Osteoblast (primary cell): ENCODE measurements around the gene ATPAF2. TPM values are rescaled to one million over a fixed set of nuclear protein-coding genes. Genes with fewer than 3 reads are reported as not detected.

Source experiments
- DNase-seq: peaks from one replicate; pipeline ENCODE4 v3.0.0; 2011; ENCODE audit warnings: low spot score, mixed read lengths; ENCODE audit not compliant: insufficient read length; ENCODE audit errors: missing footprints
- H2AFZ ChIP-seq: 2 replicates; pipeline ENCODE4 v1.6.0; 2011; ENCODE audit warnings: mild to moderate bottlenecking, low read length
- H3K27ac ChIP-seq: 2 replicates; pipeline ENCODE4 v1.5.1; 2011; ENCODE audit warnings: mild to moderate bottlenecking, low read depth, low read length, moderate library complexity
- H3K27me3 ChIP-seq: 2 replicates; pipeline ENCODE4 v1.6.0; 2012; ENCODE audit warnings: mild to moderate bottlenecking, control low read depth, inconsistent platforms, low read length, moderate library complexity; ENCODE audit not compliant: insufficient read depth
- H3K36me3 ChIP-seq: 2 replicates; pipeline ENCODE4 v1.5.1; 2011; ENCODE audit warnings: mild to moderate bottlenecking, low read length, control low read depth, moderate library complexity; ENCODE audit not compliant: insufficient read depth
- H3K4me1 ChIP-seq: 2 replicates; pipeline ENCODE4 v1.5.1; 2011; ENCODE audit warnings: mild to moderate bottlenecking, low read length, control low read depth, moderate library complexity; ENCODE audit not compliant: insufficient read depth
- H3K4me2 ChIP-seq: 2 replicates; pipeline ENCODE4 v1.6.0; 2011; ENCODE audit warnings: mild to moderate bottlenecking, low read length; ENCODE audit not compliant: insufficient read depth
- H3K4me3 ChIP-seq: fragments of 200-600 bp; sonication (generic); 3 replicates; pipeline ENCODE4 v1.5.1; 2012; ENCODE audit warnings: mild to moderate bottlenecking, low read length, inconsistent platforms; ENCODE audit not compliant: insufficient read depth
- H3K79me2 ChIP-seq: 2 replicates; pipeline ENCODE4 v1.6.0; 2012; ENCODE audit warnings: mild to moderate bottlenecking, low read length, control low read depth, inconsistent platforms; ENCODE audit not compliant: insufficient read depth
- H3K9me3 ChIP-seq: 2 replicates; pipeline ENCODE4 v1.5.1; 2011; ENCODE audit warnings: low read depth, low read length, control low read depth
- H4K20me1 ChIP-seq: 2 replicates; pipeline ENCODE4 v1.6.0; 2012; ENCODE audit warnings: mild to moderate bottlenecking, low read length, control low read depth; ENCODE audit not compliant: insufficient read depth
- CTCF ChIP-seq: IDR thresholded peaks from 2 replicates; pipeline ENCODE4 v1.5.1; 2011; ENCODE audit warnings: mild to moderate bottlenecking, low read depth, low read length, moderate library complexity; ENCODE audit errors: extremely low read depth
- total RNA-seq: library from RNA; depleted of rRNA; stranded (reverse); fragments of >200 nt; gene quantifications from 2 replicates; pipeline ENCODE4 v1.2.3, GENCODE V29; 2012

The ATPAF2 gene
- total RNA-seq, 1 donor, result 20.3 TPM

GRCh38 chr17:18028114-18028951 is 10.6 kb downstream of the ATPAF2 start:
- Histone ChIP-seq H3K27me3 (no peaks in the 10 kb centered on the region), H4K20me1 (peaks cover 12% of the 10 kb centered on the region), H2AFZ (no peak overlapping the region), H3K4me1 (peaks cover 18% of the 10 kb centered on the region), H3K4me3 (no peak overlapping the region), H3K9me3 (no peaks in the 10 kb centered on the region), H3K27ac (no peak overlapping the region), H3K4me2 (no peak overlapping the region), H3K36me3 (no peaks in the 10 kb centered on the region), H3K79me2 (peaks cover 2% of the 10 kb centered on the region)
- no peak for TF ChIP-seq CTCF
- no peak for DNase-seq

GRCh38 chr17:18027280-18027679 is 11.7 kb downstream of the ATPAF2 start:
- TF ChIP-seq CTCF, result no peak
- no peaks in the 10 kb centered on the region for H3K79me2 ChIP-seq
- peaks cover 12% of the 10 kb centered on the region for H4K20me1 ChIP-seq
- H3K4me2 ChIP-seq, result no peak overlapping the region
- no peaks in the 10 kb centered on the region for H3K9me3 ChIP-seq
- no peak overlapping the region for H3K4me3 ChIP-seq
- H3K27ac ChIP-seq, result no peak overlapping the region
- no peak overlapping the region for H2AFZ ChIP-seq
- no peaks in the 10 kb centered on the region for H3K36me3 ChIP-seq
- DNase-seq, result no peak
- peaks cover 18% of the 10 kb centered on the region for H3K4me1 ChIP-seq
- H3K27me3 ChIP-seq, result no peaks in the 10 kb centered on the region

- Histone ChIP-seq H3K4me2 (peak overlapping the region; percentile 59), H2AFZ (peak overlapping the region; percentile 39), H3K36me3 (no peaks in the 10 kb centered on the region), H4K20me1 (peaks cover 12% of the 10 kb centered on the region), H3K79me2 (no peaks in the 10 kb centered on the region), H3K9me3 (no peaks in the 10 kb centered on the region), H3K27ac (peak overlapping the region; percentile 70), H3K4me1 (peaks cover 18% of the 10 kb centered on the region), H3K27me3 (no peaks in the 10 kb centered on the region), H3K4me3 (no peak overlapping the region)
- DNase-seq, result peak; percentile 88
- no peak for TF ChIP-seq CTCF
Measured at GRCh38 chr17:18025945-18026776, 12.8 kb downstream of the ATPAF2 start.
